ENCODE measurements around the gene CPN1. TPM values are rescaled to one million over a fixed set of nuclear protein-coding genes. Genes with fewer than 3 reads are reported as not detected.

The CPN1 gene
- total RNA-seq, 4 donors from 2014 or later = not detected

DNA sequence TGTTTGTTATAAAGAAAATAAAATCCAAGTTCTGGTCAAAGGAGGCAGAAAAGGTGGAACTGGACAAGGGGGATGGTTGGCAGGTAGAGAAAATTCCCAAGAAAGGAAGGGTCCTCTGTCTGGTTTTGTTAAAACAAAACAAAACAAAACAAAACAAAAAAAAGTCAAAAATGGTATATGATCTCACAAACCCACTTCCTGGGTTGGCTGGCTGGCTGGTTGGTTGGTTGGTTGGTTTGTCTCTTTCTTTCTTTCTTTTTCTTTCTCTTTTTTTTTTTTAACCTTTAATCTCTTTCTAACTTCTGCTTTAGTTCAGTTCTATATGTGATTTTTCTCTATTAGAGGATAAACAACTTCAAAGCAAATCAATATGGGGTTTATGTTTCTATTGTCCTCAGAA lies 41.1 kb upstream of the CPN1 start:
- DNase-seq = no peak
- H3K27ac ChIP-seq = no peak overlapping the region
- TF ChIP-seq, protein P1, sequence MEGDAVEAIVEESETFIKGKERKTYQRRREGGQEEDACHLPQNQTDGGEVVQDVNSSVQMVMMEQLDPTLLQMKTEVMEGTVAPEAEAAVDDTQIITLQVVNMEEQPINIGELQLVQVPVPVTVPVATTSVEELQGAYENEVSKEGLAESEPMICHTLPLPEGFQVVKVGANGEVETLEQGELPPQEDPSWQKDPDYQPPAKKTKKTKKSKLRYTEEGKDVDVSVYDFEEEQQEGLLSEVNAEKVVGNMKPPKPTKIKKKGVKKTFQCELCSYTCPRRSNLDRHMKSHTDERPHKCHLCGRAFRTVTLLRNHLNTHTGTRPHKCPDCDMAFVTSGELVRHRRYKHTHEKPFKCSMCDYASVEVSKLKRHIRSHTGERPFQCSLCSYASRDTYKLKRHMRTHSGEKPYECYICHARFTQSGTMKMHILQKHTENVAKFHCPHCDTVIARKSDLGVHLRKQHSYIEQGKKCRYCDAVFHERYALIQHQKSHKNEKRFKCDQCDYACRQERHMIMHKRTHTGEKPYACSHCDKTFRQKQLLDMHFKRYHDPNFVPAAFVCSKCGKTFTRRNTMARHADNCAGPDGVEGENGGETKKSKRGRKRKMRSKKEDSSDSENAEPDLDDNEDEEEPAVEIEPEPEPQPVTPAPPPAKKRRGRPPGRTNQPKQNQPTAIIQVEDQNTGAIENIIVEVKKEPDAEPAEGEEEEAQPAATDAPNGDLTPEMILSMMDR (IDR thresholded peaks at IDR 0.05) = no peak
- TF ChIP-seq POLR2A (IDR thresholded peaks at IDR 0.05) = no peak
- H3K4me1 ChIP-seq = no peaks in the 10 kb centered on the region
- H3K9me3 ChIP-seq = no peaks in the 10 kb centered on the region
- H3K27me3 ChIP-seq = no peaks in the 10 kb centered on the region
- H3K36me3 ChIP-seq = no peaks in the 10 kb centered on the region
- no peak overlapping the region for H3K4me3 ChIP-seq

- no peak overlapping the region for H3K27ac ChIP-seq
- no peaks in the 10 kb centered on the region for H3K36me3 ChIP-seq
- H3K9me3 ChIP-seq = no peaks in the 10 kb centered on the region
- no peaks in the 10 kb centered on the region for H3K27me3 ChIP-seq
- TF ChIP-seq, protein P1 (IDR thresholded peaks at IDR 0.05) = no peak
- TF ChIP-seq POLR2A (IDR thresholded peaks at IDR 0.05) = no peak
- no peaks in the 10 kb centered on the region for H3K4me1 ChIP-seq
- no peak overlapping the region for H3K4me3 ChIP-seq
- DNase-seq = no peak
These were observed 38.9 kb upstream of the CPN1 start for GRCh38 chr10:100120550-100120949.

DNA sequence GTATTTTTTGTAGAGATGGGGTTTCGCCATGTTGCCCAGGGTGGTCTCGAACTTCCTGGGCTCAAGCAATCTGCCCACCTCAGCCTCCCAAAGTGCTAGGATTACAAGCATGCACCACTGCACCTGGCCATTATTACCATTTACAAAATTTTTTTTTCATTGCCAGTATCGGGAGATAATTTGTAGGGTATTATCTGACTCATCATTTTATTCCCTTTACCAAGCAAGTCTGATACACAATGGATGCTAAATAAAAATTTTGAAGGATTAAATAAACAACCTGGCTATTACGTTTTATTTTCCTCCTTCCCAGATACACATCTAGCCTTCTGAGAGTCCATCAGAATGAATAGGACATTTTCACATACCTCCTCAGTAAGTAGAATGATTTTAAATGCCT lies 38.1 kb upstream of the CPN1 start:
- Histone ChIP-seq H3K4me3 (no peak overlapping the region), H3K36me3 (no peaks in the 10 kb centered on the region), H3K4me1 (no peaks in the 10 kb centered on the region), H3K27ac (no peak overlapping the region), H3K27me3 (no peaks in the 10 kb centered on the region), H3K9me3 (no peaks in the 10 kb centered on the region)
- TF ChIP-seq, protein P1 (IDR thresholded peaks at IDR 0.05) = no peak
- no peak for TF ChIP-seq POLR2A (IDR thresholded peaks at IDR 0.05)
- no peak for DNase-seq

DNA sequence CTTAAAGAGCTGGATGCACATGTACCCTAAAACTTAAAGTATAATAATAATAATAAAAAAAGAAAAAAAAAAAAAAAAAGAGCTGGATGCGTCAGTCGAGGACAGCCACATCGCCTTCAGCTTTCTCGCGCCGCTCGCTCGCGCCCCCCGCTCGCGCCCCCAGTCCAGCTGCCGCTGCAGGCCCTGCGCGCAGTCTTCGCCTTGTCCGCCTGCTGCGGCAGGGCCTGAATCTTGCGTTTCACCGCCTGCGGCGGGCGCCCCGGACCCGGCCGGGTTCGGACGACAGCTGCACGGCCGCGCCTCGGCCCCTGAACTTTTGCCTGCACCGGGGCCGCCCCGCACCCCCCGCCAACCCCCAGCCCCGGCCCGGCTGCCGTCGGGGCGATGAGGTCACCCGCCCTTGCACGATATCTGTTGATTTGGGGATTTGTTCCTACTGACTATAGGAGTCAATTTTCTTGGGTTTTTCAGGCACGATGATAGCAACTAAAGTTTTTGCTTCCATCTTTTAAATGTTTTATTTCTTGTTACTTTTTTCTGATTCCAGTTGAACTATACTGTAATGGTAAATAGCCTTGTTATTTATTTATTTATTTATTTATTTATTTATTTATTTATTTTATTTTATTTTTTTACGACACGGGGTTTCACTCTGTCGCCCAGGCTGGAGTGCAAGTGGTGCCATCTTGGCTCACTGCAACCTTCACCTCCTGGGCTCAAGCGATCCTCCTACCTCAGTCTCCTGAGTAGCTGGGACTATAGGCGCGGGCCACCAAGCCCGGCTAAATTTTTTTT lies 33.5 kb upstream of the CPN1 start:
- Histone ChIP-seq H3K4me3 (no peak overlapping the region), H3K27ac (no peak overlapping the region), H3K36me3 (no peaks in the 10 kb centered on the region), H3K9me3 (no peaks in the 10 kb centered on the region), H3K27me3 (no peaks in the 10 kb centered on the region), H3K4me1 (no peaks in the 10 kb centered on the region)
- DNase-seq = no peak
- TF ChIP-seq POLR2A (IDR thresholded peaks at IDR 0.05) = no peak
- TF ChIP-seq, protein P1 (IDR thresholded peaks at IDR 0.05) = no peak

- no peak overlapping the region for H3K27ac ChIP-seq
- no peaks in the 10 kb centered on the region for H3K4me1 ChIP-seq
- TF ChIP-seq POLR2A (IDR thresholded peaks at IDR 0.05) = no peak
- TF ChIP-seq, protein P1 (IDR thresholded peaks at IDR 0.05) = no peak
- H3K4me3 ChIP-seq = no peak overlapping the region
- no peaks in the 10 kb centered on the region for H3K27me3 ChIP-seq
- H3K9me3 ChIP-seq = no peaks in the 10 kb centered on the region
- DNase-seq = no peak
- H3K36me3 ChIP-seq = no peaks in the 10 kb centered on the region
These were observed 32.8 kb upstream of the CPN1 start for GRCh38 chr10:100114460-100114859.
